ENCODE results near the gene TMC6. TPM values are rescaled to one million over a fixed set of nuclear protein-coding genes. Genes with fewer than 3 reads are reported as not detected.
"Not testable (repeated sequence)": the region's sequence is repeated elsewhere in the genome, so short reads cannot be mapped to it uniquely, and the experiment has no call there.

The TMC6 gene
- total RNA-seq, 1 donor from 2014 or later = 19.6 TPM

DNA sequence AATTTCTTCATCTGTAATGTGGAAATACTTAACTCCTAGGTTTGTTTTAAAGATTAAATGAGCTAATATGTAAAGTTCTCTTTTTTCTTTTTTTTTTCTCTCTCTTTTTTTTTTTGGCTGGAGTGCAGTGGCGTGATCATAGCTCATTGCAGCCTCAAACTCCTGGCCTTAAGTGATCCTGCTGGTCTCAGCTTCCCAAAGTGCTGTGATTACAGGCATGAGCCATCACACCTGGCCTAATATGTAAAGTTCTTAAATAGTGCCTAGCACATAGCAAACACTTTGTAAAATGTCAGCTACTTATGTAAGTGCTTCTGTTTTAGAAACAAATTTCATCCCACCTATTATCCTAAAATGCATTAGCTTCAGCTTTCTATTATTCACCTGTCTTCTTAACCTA lies 40.0 kb downstream of the TMC6 start:
- Mint-ChIP-seq H3K9me3 (ENCODE audit: low read depth) (no peaks in the 10 kb centered on the region), H3K4me3 (ENCODE audit: unreplicated experiment) (no peak overlapping the region), H3K36me3 (ENCODE audit: low read depth) (peaks cover 36% of the 10 kb centered on the region), H3K27me3 (ENCODE audit: low read depth) (no peaks in the 10 kb centered on the region), H3K4me1 (ENCODE audit: low read depth) (no peaks in the 10 kb centered on the region), H3K27ac (ENCODE audit: unreplicated experiment) (no peak overlapping the region)
- TF ChIP-seq, protein P1, sequence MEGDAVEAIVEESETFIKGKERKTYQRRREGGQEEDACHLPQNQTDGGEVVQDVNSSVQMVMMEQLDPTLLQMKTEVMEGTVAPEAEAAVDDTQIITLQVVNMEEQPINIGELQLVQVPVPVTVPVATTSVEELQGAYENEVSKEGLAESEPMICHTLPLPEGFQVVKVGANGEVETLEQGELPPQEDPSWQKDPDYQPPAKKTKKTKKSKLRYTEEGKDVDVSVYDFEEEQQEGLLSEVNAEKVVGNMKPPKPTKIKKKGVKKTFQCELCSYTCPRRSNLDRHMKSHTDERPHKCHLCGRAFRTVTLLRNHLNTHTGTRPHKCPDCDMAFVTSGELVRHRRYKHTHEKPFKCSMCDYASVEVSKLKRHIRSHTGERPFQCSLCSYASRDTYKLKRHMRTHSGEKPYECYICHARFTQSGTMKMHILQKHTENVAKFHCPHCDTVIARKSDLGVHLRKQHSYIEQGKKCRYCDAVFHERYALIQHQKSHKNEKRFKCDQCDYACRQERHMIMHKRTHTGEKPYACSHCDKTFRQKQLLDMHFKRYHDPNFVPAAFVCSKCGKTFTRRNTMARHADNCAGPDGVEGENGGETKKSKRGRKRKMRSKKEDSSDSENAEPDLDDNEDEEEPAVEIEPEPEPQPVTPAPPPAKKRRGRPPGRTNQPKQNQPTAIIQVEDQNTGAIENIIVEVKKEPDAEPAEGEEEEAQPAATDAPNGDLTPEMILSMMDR (IDR thresholded peaks at IDR 0.05) = no peak
- DNase-seq (ENCODE audit: low spot score) = no peak

- Mint-ChIP-seq H3K9me3 (ENCODE audit: low read depth) (no peaks in the 10 kb centered on the region), H3K4me3 (ENCODE audit: unreplicated experiment) (no peak overlapping the region), H3K4me1 (ENCODE audit: low read depth) (no peaks in the 10 kb centered on the region), H3K27me3 (ENCODE audit: low read depth) (no peaks in the 10 kb centered on the region), H3K27ac (ENCODE audit: unreplicated experiment) (no peak overlapping the region), H3K36me3 (ENCODE audit: low read depth) (peaks cover 32% of the 10 kb centered on the region)
- TF ChIP-seq, protein P1 (IDR thresholded peaks at IDR 0.05) = no peak
- no peak for DNase-seq (ENCODE audit: low spot score)
These were observed 41.8 kb downstream of the TMC6 start for GRCh38 chr17:78086740-78087139.

DNA sequence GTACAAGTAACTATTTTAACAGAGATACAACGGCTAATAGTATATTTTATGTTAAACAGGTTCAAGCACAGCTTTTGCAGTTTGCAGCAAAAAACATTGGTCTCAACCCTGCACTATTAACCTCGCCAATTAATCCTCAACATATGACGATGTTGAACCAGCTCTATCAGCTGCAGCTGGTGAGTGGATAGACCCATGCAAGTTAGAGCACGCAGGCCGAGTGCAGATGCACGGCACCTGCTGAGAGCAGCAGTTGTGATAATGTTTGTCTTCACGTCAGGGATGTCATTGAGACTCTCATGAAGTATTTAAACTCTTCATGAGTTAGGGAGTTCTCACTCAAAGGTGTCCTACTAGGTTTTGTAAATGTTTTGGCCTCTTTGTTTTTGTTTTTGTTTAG lies 45.6 kb downstream of the TMC6 start:
- no peaks in the 10 kb centered on the region for H3K27me3 Mint-ChIP-seq (ENCODE audit: low read depth)
- no peak for DNase-seq (ENCODE audit: low spot score)
- TF ChIP-seq, protein P1 (IDR thresholded peaks at IDR 0.05) = no peak
- H3K4me1 Mint-ChIP-seq (ENCODE audit: low read depth) = no peaks in the 10 kb centered on the region
- no peak overlapping the region for H3K4me3 Mint-ChIP-seq (ENCODE audit: unreplicated experiment)
- H3K9me3 Mint-ChIP-seq (ENCODE audit: low read depth) = no peaks in the 10 kb centered on the region
- no peak overlapping the region for H3K27ac Mint-ChIP-seq (ENCODE audit: unreplicated experiment)
- H3K36me3 Mint-ChIP-seq (ENCODE audit: low read depth) = peaks cover 35% of the 10 kb centered on the region

GRCh38 chr17:78082355-78082872 lies 46.1 kb downstream of the TMC6 start:
- not testable (repeated sequence) for H3K4me1 Mint-ChIP-seq (ENCODE audit: low read depth); H3K4me3 Mint-ChIP-seq (ENCODE audit: unreplicated experiment); DNase-seq (ENCODE audit: low spot score); H3K27me3 Mint-ChIP-seq (ENCODE audit: low read depth); H3K9me3 Mint-ChIP-seq (ENCODE audit: low read depth); H3K27ac Mint-ChIP-seq (ENCODE audit: unreplicated experiment)
- peaks cover 36% of the 10 kb centered on the region for H3K36me3 Mint-ChIP-seq (ENCODE audit: low read depth)

DNA sequence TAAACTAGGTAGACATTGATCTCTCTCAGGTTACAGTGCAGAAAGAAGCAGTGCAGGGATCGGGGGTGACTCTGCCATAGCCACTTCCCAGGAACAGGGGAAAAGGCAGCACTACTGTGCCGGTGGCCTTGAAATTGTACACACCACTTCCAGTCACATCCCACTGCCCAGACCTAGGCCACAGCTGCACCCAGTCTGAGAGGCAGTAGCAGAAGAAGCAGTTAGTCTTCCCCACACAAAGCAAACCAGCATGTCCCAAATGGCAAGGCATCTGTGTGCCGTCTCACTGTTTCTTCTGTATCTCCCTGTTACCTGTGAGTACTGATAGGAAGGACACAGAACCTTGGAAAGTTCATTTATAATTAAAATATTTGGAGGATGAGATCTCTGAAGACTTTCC lies 47.0 kb downstream of the TMC6 start:
- H3K36me3 Mint-ChIP-seq (ENCODE audit: low read depth) = peaks cover 34% of the 10 kb centered on the region
- no peaks in the 10 kb centered on the region for H3K27me3 Mint-ChIP-seq (ENCODE audit: low read depth)
- TF ChIP-seq, protein P1 (IDR thresholded peaks at IDR 0.05) = no peak
- H3K4me3 Mint-ChIP-seq (ENCODE audit: unreplicated experiment) = no peak overlapping the region
- no peaks in the 10 kb centered on the region for H3K9me3 Mint-ChIP-seq (ENCODE audit: low read depth)
- no peak for DNase-seq (ENCODE audit: low spot score)
- no peaks in the 10 kb centered on the region for H3K4me1 Mint-ChIP-seq (ENCODE audit: low read depth)
- H3K27ac Mint-ChIP-seq (ENCODE audit: unreplicated experiment) = no peak overlapping the region

- Mint-ChIP-seq H3K36me3 (ENCODE audit: low read depth) (peaks cover 42% of the 10 kb centered on the region), H3K4me3 (ENCODE audit: unreplicated experiment) (no peak overlapping the region), H3K9me3 (ENCODE audit: low read depth) (no peaks in the 10 kb centered on the region), H3K27ac (ENCODE audit: unreplicated experiment) (no peak overlapping the region), H3K27me3 (ENCODE audit: low read depth) (no peaks in the 10 kb centered on the region), H3K4me1 (ENCODE audit: low read depth) (no peaks in the 10 kb centered on the region)
- DNase-seq (ENCODE audit: low spot score) = no peak
- TF ChIP-seq, protein P1 (IDR thresholded peaks at IDR 0.05) = no peak
These were observed 49.3 kb downstream of the TMC6 start for GRCh38 chr17:78079253-78079652.
